Progenitor cell of endocrine pancreas (in vitro differentiated cells): ENCODE results near the gene TMEM168. TPM values are rescaled to one million over a fixed set of nuclear protein-coding genes. Genes with fewer than 3 reads are reported as not detected.
"Not testable (repeated sequence)": the region's sequence is repeated elsewhere in the genome, so short reads cannot be mapped to it uniquely, and the experiment has no call there.

Experiments
- DNase-seq: peaks from one replicate; pipeline ENCODE4 v3.0.0; 2021; ENCODE audit warnings: low spot score; ENCODE audit not compliant: unreplicated experiment
- H3K27ac Mint-ChIP-seq: 2 replicates; pipeline ENCODE4 v1.8.0; 2021; ENCODE audit warnings: mild to moderate bottlenecking, moderate library complexity, mixed read lengths
- H3K27me3 Mint-ChIP-seq: 2 replicates; pipeline ENCODE4 v1.8.0; 2021; ENCODE audit warnings: mixed read lengths
- H3K36me3 Mint-ChIP-seq: 2 replicates; pipeline ENCODE4 v1.8.0; 2022; ENCODE audit warnings: mixed read lengths; ENCODE audit not compliant: insufficient read depth
- H3K4me1 Mint-ChIP-seq: 2 replicates; pipeline ENCODE4 v1.8.0; 2021; ENCODE audit warnings: low read depth, mixed read lengths
- H3K4me3 Mint-ChIP-seq: 2 replicates; pipeline ENCODE4 v1.8.0; 2021; ENCODE audit warnings: low read depth, mild to moderate bottlenecking, moderate library complexity, mixed read lengths
- H3K9me3 Mint-ChIP-seq: 2 replicates; pipeline ENCODE4 v1.8.0; 2021; ENCODE audit warnings: low read depth, mixed read lengths
- total RNA-seq: library from RNA; stranded (reverse); gene quantifications from 2 replicates; pipeline ENCODE4 v1.2.1, GENCODE V29; 2021
- TF ChIP-seq, protein P1 (sequence below): fragments of 200-600 bp; sonication (generic); IDR thresholded peaks from one replicate; pipeline ENCODE4 v1.5.0; 2021; ENCODE audit warnings: antibody characterized with exemption, mild to moderate bottlenecking; ENCODE audit not compliant: unreplicated experiment

Gene TMEM168
- total RNA-seq, 1 donor from 2014 or later: 19.3 TPM

DNA sequence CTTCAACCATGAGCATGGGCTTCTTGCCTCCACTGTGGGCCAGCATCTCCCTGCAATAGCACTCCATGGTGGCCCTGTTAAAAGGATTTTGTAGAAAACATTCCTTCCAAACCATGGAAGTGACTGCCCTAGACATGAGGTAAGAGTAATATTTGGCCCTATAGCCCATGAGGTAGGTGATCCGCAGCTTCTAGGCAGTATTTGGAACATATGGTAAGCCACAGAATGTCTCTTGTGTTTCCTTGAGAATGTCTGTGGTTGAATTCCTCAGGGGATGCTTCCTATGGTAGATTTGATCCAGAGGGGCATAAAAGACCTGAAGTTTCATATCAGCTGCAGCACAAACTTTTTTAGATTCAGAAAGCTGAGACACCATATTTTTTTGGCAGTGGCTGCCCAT lies 54.9 kb downstream of the TMEM168 start:
- Mint-ChIP-seq H3K4me3 (no peak overlapping the region), H3K4me1 (no peaks in the 10 kb centered on the region), H3K9me3 (peaks cover 33% of the 10 kb centered on the region), H3K36me3 (peaks cover 3% of the 10 kb centered on the region), H3K27ac (no peak overlapping the region), H3K27me3 (no peaks in the 10 kb centered on the region)
- no peak for DNase-seq
- TF ChIP-seq, protein P1, sequence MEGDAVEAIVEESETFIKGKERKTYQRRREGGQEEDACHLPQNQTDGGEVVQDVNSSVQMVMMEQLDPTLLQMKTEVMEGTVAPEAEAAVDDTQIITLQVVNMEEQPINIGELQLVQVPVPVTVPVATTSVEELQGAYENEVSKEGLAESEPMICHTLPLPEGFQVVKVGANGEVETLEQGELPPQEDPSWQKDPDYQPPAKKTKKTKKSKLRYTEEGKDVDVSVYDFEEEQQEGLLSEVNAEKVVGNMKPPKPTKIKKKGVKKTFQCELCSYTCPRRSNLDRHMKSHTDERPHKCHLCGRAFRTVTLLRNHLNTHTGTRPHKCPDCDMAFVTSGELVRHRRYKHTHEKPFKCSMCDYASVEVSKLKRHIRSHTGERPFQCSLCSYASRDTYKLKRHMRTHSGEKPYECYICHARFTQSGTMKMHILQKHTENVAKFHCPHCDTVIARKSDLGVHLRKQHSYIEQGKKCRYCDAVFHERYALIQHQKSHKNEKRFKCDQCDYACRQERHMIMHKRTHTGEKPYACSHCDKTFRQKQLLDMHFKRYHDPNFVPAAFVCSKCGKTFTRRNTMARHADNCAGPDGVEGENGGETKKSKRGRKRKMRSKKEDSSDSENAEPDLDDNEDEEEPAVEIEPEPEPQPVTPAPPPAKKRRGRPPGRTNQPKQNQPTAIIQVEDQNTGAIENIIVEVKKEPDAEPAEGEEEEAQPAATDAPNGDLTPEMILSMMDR: no peak

DNA sequence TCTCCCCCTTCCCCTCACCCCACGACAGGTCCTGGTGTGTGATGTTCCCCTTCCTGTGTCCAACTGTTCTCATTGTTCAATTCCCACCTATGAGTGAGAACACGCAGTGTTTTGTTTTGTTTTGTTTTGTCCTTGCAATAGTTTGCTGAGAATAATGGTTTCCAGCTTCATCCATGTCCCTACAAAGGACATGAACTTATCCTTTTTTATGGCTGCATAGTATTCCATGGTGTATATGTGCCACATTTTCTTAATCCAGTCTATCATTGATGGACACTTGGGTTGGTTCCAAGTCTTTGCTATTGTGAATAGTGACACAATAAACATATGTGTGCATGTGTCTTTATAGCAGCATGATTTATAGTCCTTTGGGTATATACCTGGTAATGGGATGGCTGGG lies 58.9 kb downstream of the TMEM168 start:
- H3K36me3 Mint-ChIP-seq, H3K27me3 Mint-ChIP-seq: not testable (repeated sequence)

DNA sequence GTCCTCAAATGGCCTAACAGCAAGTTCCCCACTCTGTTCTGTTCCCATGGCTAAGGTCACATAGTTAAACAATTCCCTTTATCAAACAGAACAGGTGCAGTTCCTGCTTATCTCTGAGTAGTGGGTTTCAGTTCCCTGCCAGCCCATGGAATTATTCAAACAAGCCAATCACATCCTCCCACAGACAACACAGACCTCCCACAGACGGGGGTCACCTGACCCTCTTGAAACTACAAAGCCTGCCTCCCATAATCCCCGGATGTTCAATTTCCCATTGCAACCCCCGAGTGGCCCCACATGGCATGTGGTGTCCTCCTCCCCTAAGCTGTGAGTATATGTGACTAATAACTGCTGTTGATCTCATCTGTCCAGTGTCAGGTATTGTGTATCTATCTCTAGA lies 64.1 kb downstream of the TMEM168 start:
- no peak overlapping the region for H3K4me3 Mint-ChIP-seq
- H3K9me3 Mint-ChIP-seq: peaks cover 26% of the 10 kb centered on the region
- H3K27me3 Mint-ChIP-seq: no peaks in the 10 kb centered on the region
- no peak overlapping the region for H3K27ac Mint-ChIP-seq
- H3K4me1 Mint-ChIP-seq: no peaks in the 10 kb centered on the region
- peaks cover 4% of the 10 kb centered on the region for H3K36me3 Mint-ChIP-seq
- no peak for DNase-seq
- TF ChIP-seq, protein P1: no peak

More for the DNA sequence above, 58.9 kb downstream of the TMEM168 start:
- H3K9me3 Mint-ChIP-seq: peaks cover 41% of the 10 kb centered on the region
- not testable (repeated sequence) for H3K27ac Mint-ChIP-seq, H3K4me3 Mint-ChIP-seq, DNase-seq, H3K4me1 Mint-ChIP-seq

DNA sequence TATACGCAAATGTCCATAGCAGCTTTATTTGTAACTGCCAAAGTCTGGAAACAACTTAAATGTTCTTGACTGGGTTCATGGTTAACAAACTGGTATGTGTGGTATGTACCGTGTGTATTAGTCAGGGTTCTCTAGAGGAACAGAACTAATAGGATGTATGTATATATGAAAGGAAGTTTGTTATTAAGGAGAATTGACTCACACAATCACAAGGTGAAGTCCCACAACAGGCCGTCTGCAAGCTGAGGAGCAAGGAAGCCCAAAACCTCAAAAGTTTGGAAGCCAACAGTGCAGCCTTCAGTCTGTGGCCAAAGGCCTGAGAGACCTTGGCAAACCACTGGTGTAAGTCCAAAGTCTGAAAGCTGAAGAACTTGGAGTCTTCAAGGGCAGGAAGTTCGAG lies 66.8 kb downstream of the TMEM168 start:
- H3K9me3 Mint-ChIP-seq: peaks cover 17% of the 10 kb centered on the region
- H3K36me3 Mint-ChIP-seq: no peaks in the 10 kb centered on the region
- no peak for DNase-seq
- no peak overlapping the region for H3K4me3 Mint-ChIP-seq
- TF ChIP-seq, protein P1: no peak
- H3K27ac Mint-ChIP-seq: no peak overlapping the region
- H3K4me1 Mint-ChIP-seq: no peaks in the 10 kb centered on the region
- H3K27me3 Mint-ChIP-seq: no peaks in the 10 kb centered on the region

DNA sequence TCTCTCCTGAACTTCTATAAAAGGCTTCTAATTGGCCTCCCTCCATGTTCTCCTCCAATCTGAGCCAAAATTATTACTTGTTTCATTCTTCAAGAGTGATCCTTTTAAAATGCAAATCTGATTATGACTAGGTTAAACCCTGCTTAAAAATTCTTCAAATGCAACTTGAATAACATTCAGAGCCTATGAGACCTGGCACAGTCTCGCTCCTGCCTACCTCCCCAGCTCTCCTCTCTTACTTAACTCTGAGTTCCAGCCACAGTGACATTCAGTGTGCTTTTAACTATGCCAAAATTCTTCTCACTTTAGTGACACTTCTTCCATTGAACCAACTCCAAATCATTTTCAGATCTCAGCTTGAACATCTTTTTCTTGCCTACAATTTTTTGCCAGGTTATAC lies 68.8 kb downstream of the TMEM168 start:
- H3K27ac Mint-ChIP-seq: no peak overlapping the region
- no peak for DNase-seq
- no peaks in the 10 kb centered on the region for H3K4me1 Mint-ChIP-seq
- TF ChIP-seq, protein P1: no peak
- H3K9me3 Mint-ChIP-seq: peaks cover 7% of the 10 kb centered on the region
- no peaks in the 10 kb centered on the region for H3K36me3 Mint-ChIP-seq
- H3K27me3 Mint-ChIP-seq: no peaks in the 10 kb centered on the region
- H3K4me3 Mint-ChIP-seq: no peak overlapping the region

DNA sequence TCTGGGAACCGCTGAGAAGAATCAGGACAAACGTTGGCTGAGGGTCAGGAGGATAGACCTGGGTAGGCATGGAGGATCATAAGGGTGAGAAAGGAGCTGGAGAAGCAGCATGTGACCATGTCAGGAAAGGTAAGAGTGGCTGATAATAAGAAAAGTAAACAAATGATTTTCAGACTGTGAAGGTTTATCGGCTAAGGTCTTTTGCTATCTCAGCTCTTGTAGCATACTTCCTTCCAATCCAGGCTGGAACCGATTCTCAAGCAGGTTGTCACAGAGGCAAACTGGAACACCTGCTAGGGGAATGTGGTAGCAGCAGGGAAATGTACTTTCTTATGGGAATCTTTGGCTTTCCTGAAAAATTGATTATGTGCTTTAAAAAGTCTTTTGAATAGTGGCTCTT lies 74.7 kb downstream of the TMEM168 start:
- no peak for DNase-seq
- TF ChIP-seq, protein P1: no peak
- H3K27me3 Mint-ChIP-seq: peaks cover 3% of the 10 kb centered on the region
- no peak overlapping the region for H3K4me3 Mint-ChIP-seq
- H3K27ac Mint-ChIP-seq: no peak overlapping the region
- peaks cover 5% of the 10 kb centered on the region for H3K4me1 Mint-ChIP-seq
- H3K36me3 Mint-ChIP-seq: no peaks in the 10 kb centered on the region
- H3K9me3 Mint-ChIP-seq: peaks cover 3% of the 10 kb centered on the region
